K562 (cell line): ENCODE data around the gene VAC14. TPM values are rescaled to one million over a fixed set of nuclear protein-coding genes. Genes with fewer than 3 reads are reported as not detected.

Source experiments
- AFF4 ChIP-seq: sonication (generic); formaldehyde crosslinking; IDR thresholded peaks from 2 replicates; pipeline ENCODE4 v1.8.0; 2023; ENCODE audit warnings: mild to moderate bottlenecking, missing genetic modification reagents
- FOXA1 ChIP-seq: fragments of 450-650 bp; IDR thresholded peaks from 2 replicates; pipeline ENCODE4 v1.6.1; 2016; ENCODE audit warnings: mild to moderate bottlenecking, borderline replicate concordance
- HDAC1 ChIP-seq, 2 experiments: fragments of 450-650 bp; IDR thresholded peaks; 2 replicates each; pipeline ENCODE4 v1.6.1; 2016 to 2017; ENCODE audit warnings: inconsistent platforms in 1 of 2, mild to moderate bottlenecking in 1 of 2, moderate library complexity in 1 of 2
- HMGN3 ChIP-seq: IDR thresholded peaks from 2 replicates; pipeline ENCODE4 v1.6.1; 2011; ENCODE audit warnings: borderline replicate concordance, low read depth, mild to moderate bottlenecking, mixed read lengths, low read length; ENCODE audit not compliant: insufficient read length; ENCODE audit errors: extremely low read depth
- HSF4 ChIP-seq: fragments of 250-450 bp; sonication (Bioruptor Pico); IDR thresholded peaks from 2 replicates; pipeline ENCODE4 v2.1.2; 2022; ENCODE audit warnings: mild to moderate bottlenecking, moderate library complexity, borderline replicate concordance
- MAFK ChIP-seq: IDR thresholded peaks from 2 replicates; pipeline ENCODE4 v1.6.1; 2011; ENCODE audit warnings: low read length, improper control_type of control experiment
- POLR2A ChIP-seq: fragments of 450-650 bp; conservative IDR thresholded peaks from 2 replicates; pipeline ENCODE4 v1.6.1; 2016
- PRPF4 ChIP-seq: fragments of 200-400 bp; formaldehyde crosslinking; IDR thresholded peaks from one replicate; pipeline ENCODE4 v1.6.1; 2017; ENCODE audit warnings: low read length, low read depth, mild to moderate bottlenecking; ENCODE audit not compliant: insufficient read depth, poor library complexity, severe bottlenecking
- RBM14 ChIP-seq: fragments of 200-400 bp; formaldehyde crosslinking; IDR thresholded peaks from 2 replicates; pipeline ENCODE4 v1.6.1; 2018; ENCODE audit warnings: low read depth, mild to moderate bottlenecking, low read length, moderate library complexity, borderline replicate concordance; ENCODE audit not compliant: insufficient read depth
- RBM15 ChIP-seq: fragments of 200-400 bp; formaldehyde crosslinking; IDR thresholded peaks from 2 replicates; pipeline ENCODE4 v1.6.1; 2018; ENCODE audit warnings: mild to moderate bottlenecking, low read length, moderate library complexity; ENCODE audit not compliant: insufficient read depth
- RCOR1 ChIP-seq, 2 experiments: IDR thresholded peaks; 2 replicates each; pipeline ENCODE4 v1.6.1; 2012; ENCODE audit warnings: low read depth in 2 of 2, low read length in 2 of 2, borderline replicate concordance in 1 of 2, improper control_type of control experiment in 1 of 2
- SMC3 ChIP-seq: conservative IDR thresholded peaks from 2 replicates; pipeline ENCODE4 v1.6.1; 2011; ENCODE audit warnings: low read depth, low read length, improper control_type of control experiment; ENCODE audit not compliant: insufficient read depth
- TEAD1 ChIP-seq, 2 experiments: fragments of 450-650 bp in 1 of 2; sonication (generic) in 1 of 2; formaldehyde crosslinking; IDR thresholded peaks; 2 replicates each; pipeline versions ENCODE4 v1.4.0 to v1.8.0; 2020 to 2022; ENCODE audit warnings: mild to moderate bottlenecking in 2 of 2, missing genetic modification reagents in 1 of 2
- ZNF12 ChIP-seq: sonication (generic); formaldehyde crosslinking; IDR thresholded peaks from 2 replicates; pipeline ENCODE4 v1.4.0; 2020; ENCODE audit warnings: mild to moderate bottlenecking, missing genetic modification reagents
- ZNF165 ChIP-seq: fragments of 250-450 bp; sonication (Bioruptor Pico); IDR thresholded peaks from 2 replicates; pipeline ENCODE4 v1.4.0; 2020; ENCODE audit warnings: borderline replicate concordance
- ZNF699 ChIP-seq: fragments of 250-450 bp; sonication (Bioruptor Pico); IDR thresholded peaks from 2 replicates; pipeline ENCODE4 v1.8.0; 2021; ENCODE audit warnings: mild to moderate bottlenecking, moderate library complexity; ENCODE audit not compliant: insufficient replicate concordance
- polyA plus RNA-seq, 8 experiments: library from polyadenylated mRNA; depleted of rRNA in 4 of 8; stranded (reverse) in 5 of 8; unstranded in 3 of 8; fragments of >200 nt; fragmentation: Nextera tagmentation in 2 of 8; fragmentation: Illumina TruSeq in 1 of 8; extraction: Ambion mirVana in 2 of 8; extraction: Trizol in 1 of 8; gene quantifications; 2 replicates each; pipeline versions ENCODE4 v1.2.1 to v1.2.3, GENCODE V29; 2011 to 2014; ENCODE audit warnings: inconsistent platforms in 1 of 8, missing spikeins in 1 of 8
- total RNA-seq, 7 experiments: library from RNA; depleted of rRNA in 6 of 7; stranded (reverse); fragments of >200 nt in 6 of 7; fragmentation: Illumina TruSeq in 2 of 7; extraction: Trizol in 2 of 7; gene quantifications; 2 replicates each; pipeline versions ENCODE4 v1.2.1 to v1.2.3, GENCODE V29; 2011 to 2021; ENCODE audit warnings: low replicate concordance in 1 of 7
- TF ChIP-seq, protein P1 (sequence below): conservative IDR thresholded peaks from 2 replicates; pipeline ENCODE4 v1.6.1; 2011; ENCODE audit warnings: low read depth, mild to moderate bottlenecking, low read length; ENCODE audit not compliant: control insufficient read depth

The VAC14 gene
- total and polyA plus RNA-seq, 9 of the 15 experiments (the other 6 are each of a cell fraction or from before 2014, with no cell fraction given), result 1.3 to 41.6 (median 26.6) TPM

DNA sequence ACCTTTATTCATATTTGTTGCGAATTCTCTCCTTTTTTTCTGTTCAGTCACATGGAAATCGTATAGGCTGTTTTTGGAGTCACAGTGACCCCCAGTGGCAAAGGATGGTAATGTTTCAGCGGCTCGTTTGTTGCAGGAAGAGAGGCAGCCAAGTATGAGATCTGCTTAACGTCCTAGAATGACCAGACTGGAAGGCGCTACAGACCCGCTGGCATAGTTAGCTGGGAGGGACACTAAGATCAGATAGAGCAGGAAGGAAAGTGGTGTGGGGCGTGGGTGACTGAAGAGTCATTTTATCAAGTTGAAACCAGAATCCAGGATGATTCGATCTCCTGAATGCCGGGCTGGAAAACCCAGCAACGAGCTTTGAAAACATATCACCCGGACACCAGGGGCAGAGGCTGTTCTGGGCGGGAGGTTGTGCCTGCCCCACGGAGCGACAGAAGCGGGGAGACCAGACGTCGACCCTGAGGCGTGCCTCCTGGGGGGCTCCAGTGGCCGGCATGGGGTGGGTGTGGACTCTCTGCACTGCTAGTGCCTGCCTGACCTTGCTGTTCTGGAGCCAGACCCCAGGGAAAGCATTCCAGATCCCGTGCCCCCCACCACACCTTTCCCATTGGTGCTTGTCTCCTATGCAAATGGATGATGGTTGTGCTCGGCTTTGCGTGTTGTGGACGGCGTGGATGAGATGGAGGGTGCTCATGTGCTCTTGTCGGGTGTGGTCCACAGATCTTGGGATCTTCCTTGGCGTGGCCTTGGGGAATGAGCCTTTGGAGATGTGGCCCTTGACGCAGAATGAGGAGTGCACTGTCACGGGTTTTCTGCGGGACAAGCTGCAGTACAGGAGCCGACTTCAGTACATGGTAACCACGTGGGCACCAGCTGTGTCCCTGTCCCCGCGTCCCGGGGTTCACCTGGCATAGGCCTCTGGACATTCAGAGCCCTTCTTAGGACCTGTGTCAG, 146.9 kb downstream of the VAC14 start (continued):
- TF ChIP-seq TEAD1 (CRISPR knock-in tag; IDR thresholded peaks at IDR 0.05), result no peak; a peak in 1 of 4 replicates
- no peak for TF ChIP-seq RBM15
- no peak for TF ChIP-seq POLR2A
- TF ChIP-seq, protein P1, sequence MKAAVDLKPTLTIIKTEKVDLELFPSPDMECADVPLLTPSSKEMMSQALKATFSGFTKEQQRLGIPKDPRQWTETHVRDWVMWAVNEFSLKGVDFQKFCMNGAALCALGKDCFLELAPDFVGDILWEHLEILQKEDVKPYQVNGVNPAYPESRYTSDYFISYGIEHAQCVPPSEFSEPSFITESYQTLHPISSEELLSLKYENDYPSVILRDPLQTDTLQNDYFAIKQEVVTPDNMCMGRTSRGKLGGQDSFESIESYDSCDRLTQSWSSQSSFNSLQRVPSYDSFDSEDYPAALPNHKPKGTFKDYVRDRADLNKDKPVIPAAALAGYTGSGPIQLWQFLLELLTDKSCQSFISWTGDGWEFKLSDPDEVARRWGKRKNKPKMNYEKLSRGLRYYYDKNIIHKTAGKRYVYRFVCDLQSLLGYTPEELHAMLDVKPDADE, result no peak
- peak; percentile 84 for TF ChIP-seq SMC3
- no peak for TF ChIP-seq RBM14
- 0 out of 2 replicates have a peak, but pooled peaks have one; percentile 6 for TF ChIP-seq MAFK
- no peak for TF ChIP-seq HMGN3
- no peak for TF ChIP-seq PRPF4
- no peak for TF ChIP-seq FOXA1
- TF ChIP-seq ZNF165 (CRISPR knock-in tag), result no peak
- no peak for TF ChIP-seq ZNF12
- TF ChIP-seq RCOR1 (IDR thresholded peaks at IDR 0.05; ENCODE audit: borderline replicate concordance in 1 of 2, low read depth in 2 of 2, low read length in 2 of 2), result peak in 1 of 2 experiments; percentile 57; a peak in 1 of 4 replicates
- TF ChIP-seq HSF4, result no peak
- no peak for TF ChIP-seq AFF4 (CRISPR knock-in tag)
- peak in 1 of 2 experiments; percentile 26; a peak in 1 of 4 replicates for TF ChIP-seq HDAC1 (IDR thresholded peaks at IDR 0.05)
- TF ChIP-seq ZNF699 (CRISPR knock-in tag), result no peak
